GM12875 (cell line): ENCODE measurements around the gene CDH13.

Source experiments
- H3K4me3 ChIP-seq: one replicate; pipeline ENCODE4 v1.5.1; 2011; ENCODE audit warnings: low read depth, low read length, control low read depth
- CTCF ChIP-seq: IDR thresholded peaks from 2 replicates; pipeline ENCODE4 v1.5.1; 2011; ENCODE audit warnings: low read depth, mild to moderate bottlenecking, control low read depth, inconsistent platforms, low read length, moderate library complexity, borderline replicate concordance; ENCODE audit not compliant: insufficient read depth

Gene CDH13

GRCh38 chr16:82625066-82625968, 1.5 kb upstream of the CDH13 start:
- no peak for TF ChIP-seq CTCF
- H3K4me3 ChIP-seq = no peak overlapping the region

GRCh38 chr16:82628088-82628423, 1.3 kb downstream of the CDH13 start:
- H3K4me3 ChIP-seq = no peak overlapping the region
- no peak for TF ChIP-seq CTCF

DNA sequence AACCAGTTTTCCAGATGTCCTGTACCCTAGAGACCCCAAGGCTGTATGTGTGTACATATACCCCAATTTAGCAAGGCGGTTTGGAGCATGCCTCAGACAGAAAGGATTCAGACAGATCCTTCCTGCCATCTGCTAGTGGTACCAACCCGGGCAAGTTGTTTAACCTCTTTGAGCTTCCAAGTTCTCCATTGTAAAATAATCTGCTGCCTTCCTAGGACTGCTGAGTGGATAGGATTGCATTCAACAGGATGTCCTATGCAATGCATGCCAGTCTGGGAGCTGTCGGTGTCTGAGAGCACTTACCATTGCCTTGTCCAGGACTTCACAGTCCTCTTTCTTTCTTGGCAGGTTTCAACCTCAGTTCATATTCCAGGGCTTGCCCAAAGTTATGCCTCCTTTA, 1.9 kb downstream of the CDH13 start:
- H3K4me3 ChIP-seq = no peak overlapping the region
- no peak for TF ChIP-seq CTCF

DNA sequence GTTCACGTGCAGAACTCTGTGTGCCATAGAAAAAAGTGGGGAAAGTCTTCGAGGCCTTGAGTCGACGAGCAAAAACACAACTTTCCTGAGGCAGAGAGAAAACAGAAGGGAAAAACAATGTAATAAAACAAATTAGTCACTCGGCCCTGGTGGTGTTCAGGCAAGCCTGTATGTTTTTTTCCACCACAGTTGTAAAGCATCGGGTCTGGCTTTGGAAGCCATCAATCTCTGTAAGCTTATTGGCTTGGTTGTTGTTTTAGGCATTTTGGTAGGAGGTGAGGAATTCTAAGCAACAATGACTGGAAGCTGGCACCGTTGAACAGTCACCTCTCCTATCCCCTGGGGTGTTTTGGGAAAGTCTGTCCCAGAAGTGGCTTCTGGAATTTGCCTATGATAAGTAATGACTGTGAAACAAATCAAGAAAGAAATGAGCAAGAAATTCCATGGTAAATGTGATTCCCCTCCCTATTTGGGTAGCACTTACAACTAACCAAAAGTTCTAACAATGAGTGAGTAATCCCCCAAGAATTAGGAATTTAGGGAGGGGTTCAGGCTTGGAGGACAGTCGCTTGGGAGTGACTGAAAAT, 2.8 kb downstream of the CDH13 start:
- H3K4me3 ChIP-seq = no peak overlapping the region
- no peak for TF ChIP-seq CTCF

DNA sequence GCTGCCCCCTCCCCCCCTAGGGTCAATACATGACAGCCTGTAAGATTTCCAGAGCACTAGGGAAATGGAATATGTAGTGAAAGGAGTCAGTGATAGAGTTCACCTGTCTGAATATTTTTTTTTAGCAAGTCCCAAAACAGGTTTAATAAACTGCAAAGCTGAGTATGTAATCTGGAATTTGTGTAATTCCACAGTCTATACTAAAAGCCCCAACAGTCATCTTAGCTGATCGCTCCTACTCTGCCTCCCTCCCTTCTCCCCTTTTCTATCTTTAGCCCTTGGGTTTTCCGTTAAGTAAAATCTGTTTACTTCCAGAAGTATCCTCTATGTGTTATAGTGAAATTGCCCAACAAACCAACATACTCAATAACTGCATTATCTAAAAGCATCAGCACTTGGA, 3.5 kb downstream of the CDH13 start:
- no peak for TF ChIP-seq CTCF
- no peak overlapping the region for H3K4me3 ChIP-seq

- TF ChIP-seq CTCF = no peak
- no peak overlapping the region for H3K4me3 ChIP-seq
Measured at GRCh38 chr16:82630688-82631087, 3.9 kb downstream of the CDH13 start.
